ENCODE results near the gene DRG2.

DNA sequence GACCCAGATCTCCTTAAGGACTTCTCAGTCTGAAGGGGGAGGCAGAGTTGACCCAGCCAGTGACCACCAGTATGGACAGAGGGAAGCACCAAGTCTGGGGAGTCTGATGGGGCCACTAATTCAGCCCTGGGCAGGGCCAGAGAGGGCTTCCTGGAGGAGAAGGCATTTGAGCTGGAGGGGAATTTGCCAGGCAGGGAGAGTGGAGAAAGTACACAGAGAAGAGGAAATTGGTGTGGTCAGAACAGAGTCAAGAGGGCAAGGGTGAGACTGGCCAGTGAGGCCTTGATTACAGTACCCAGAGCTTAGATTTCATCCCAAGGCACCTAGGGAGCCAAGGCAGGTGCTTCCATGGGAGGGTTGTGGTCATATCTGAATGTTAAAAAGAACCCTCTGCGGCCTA, 57.1 kb downstream of the DRG2 start:
- TF ChIP-seq, protein P1, sequence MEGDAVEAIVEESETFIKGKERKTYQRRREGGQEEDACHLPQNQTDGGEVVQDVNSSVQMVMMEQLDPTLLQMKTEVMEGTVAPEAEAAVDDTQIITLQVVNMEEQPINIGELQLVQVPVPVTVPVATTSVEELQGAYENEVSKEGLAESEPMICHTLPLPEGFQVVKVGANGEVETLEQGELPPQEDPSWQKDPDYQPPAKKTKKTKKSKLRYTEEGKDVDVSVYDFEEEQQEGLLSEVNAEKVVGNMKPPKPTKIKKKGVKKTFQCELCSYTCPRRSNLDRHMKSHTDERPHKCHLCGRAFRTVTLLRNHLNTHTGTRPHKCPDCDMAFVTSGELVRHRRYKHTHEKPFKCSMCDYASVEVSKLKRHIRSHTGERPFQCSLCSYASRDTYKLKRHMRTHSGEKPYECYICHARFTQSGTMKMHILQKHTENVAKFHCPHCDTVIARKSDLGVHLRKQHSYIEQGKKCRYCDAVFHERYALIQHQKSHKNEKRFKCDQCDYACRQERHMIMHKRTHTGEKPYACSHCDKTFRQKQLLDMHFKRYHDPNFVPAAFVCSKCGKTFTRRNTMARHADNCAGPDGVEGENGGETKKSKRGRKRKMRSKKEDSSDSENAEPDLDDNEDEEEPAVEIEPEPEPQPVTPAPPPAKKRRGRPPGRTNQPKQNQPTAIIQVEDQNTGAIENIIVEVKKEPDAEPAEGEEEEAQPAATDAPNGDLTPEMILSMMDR (IDR thresholded peaks at IDR 0.05), result no peak
- TF ChIP-seq EZH2 (IDR thresholded peaks at IDR 0.05; ENCODE audit: borderline replicate concordance, insufficient read depth, low read depth, low read length, poor library complexity, severe bottlenecking), result no peak

All from B cell (primary cell).